Measurements from ENCODE around the gene SLC26A8.
"Not testable (repeated sequence)": the region's sequence is repeated elsewhere in the genome, so short reads cannot be mapped to it uniquely, and the experiment has no call there.

Gene SLC26A8

DNA sequence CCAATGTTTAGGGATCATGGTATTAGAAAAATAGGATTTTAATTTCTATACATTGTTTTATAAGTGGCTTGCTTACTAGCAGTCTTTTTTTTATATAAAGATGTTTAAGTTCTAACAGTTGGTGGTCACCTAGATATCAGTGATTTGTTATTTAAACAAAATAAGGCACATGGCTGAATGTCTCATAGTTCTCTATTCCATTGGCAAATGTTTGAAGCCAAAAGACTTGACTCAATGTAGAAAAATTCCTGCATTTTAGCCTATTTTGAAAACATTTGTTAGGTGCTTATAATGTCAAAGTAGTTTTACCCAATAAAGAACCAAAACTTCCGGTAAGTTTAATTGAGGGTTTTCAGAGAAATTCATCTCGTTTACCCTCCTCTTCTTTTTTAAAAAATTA lies 30.0 kb upstream of the SLC26A8 start:
- in situ Hi-C loops (cut with MboI; ENCODE audit: low pct_unique_long_range_greater_than_20kb, low sequenced_read_pairs): no loop called here
- no peak for DNase-seq

DNA sequence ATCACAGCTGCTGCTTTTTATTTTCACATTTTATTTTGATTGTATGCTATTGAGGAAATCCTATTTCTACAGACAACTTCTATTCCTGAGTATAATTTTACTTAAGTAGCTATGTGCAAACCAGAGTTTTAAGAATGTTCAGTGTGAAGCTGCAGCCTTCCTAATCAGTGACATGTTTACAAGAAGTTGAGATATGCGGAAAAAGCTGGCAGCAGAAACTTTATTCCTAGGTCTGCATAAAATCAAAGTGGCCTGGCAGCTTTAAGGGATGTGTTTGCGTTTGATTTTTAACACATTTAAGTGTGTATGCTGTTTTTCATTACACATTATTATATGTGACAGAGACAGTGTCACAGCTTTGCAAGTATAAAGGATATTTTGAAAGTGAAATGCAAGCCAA lies 29.4 kb upstream of the SLC26A8 start:
- DNase-seq: no peak
- in situ Hi-C loops (cut with MboI; ENCODE audit: low pct_unique_long_range_greater_than_20kb, low sequenced_read_pairs): no loop called here

DNA sequence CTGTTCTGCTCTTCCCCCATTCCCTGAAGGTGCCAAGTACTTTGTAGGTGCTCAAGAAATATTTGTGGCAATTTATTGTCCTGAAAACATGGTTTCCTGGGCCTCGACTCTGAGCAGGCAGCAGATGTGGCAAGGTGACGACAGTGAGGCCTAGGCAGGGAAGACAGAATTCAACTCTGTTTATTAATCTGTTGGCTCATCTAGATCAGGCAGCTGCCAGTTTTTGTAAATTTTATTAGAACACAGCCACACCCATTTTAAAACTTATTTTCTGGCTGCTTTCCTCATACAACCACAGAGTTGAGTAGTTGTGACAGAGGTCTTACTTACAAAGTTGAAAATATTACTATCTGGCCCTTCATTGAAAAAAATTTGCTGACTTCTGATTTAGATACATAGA lies 27.7 kb upstream of the SLC26A8 start:
- in situ Hi-C loops (cut with MboI; ENCODE audit: low pct_unique_long_range_greater_than_20kb, low sequenced_read_pairs): no loop called here
- DNase-seq: no peak

DNA sequence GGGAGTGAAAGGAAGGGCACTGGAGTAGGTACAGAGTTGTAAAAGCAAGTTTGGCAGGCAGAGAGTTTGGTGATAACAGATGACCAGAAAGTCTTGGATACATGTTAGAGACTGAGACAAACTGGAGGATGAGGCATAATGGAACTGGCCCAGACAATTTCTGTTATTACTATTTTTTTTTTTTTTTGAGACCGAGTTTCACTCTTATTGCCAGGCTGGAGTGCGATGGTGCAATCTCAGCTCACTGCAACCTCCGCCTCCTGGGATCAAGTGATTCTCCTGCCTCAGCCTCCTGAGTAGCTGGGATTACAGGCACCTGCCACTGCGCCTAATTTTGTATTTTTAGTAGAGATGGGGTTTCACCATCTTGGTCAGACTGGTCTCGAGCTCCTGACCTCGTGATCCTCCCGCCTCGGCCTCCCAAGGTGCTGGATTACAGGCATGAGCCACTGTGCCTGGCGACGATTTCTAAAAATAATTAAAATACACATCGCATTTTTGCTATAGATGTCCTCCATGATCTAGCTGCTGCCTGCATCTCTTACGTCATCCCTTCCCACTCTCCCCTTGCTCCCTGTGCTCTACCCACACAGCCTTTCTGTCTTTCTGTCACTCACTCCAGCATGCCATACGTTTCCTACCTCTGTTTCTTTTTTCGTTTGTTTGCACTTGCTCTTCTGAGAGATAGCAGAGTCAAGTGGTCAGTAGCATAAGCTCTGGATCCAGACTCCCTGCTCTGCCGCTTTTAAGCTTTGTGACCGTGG lies 26.7 kb upstream of the SLC26A8 start:
- DNase-seq: no peak
- in situ Hi-C loops (cut with MboI; ENCODE audit: low pct_unique_long_range_greater_than_20kb, low sequenced_read_pairs): no loop called here

DNA sequence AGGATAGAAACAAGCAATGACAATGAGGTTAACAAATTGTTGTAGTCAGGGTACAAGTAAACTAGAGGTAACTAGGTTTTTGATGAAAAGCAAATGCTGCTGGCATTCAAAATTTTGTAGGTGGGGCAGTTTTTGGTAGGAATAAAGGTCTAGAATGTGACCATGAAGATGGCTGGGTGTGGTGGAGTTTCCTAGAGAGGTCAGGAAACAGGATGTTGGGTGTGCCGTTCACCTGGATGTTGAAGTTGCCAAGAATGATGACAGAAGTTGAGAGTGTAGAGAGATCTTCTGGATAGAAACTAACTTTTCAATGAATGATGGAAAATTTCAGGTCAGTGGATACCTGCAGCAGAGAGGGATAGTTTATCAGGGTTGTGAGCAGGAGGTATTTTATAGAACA lies 25.9 kb upstream of the SLC26A8 start:
- in situ Hi-C loops (cut with MboI; ENCODE audit: low pct_unique_long_range_greater_than_20kb, low sequenced_read_pairs): no loop called here
- DNase-seq: no peak

DNA sequence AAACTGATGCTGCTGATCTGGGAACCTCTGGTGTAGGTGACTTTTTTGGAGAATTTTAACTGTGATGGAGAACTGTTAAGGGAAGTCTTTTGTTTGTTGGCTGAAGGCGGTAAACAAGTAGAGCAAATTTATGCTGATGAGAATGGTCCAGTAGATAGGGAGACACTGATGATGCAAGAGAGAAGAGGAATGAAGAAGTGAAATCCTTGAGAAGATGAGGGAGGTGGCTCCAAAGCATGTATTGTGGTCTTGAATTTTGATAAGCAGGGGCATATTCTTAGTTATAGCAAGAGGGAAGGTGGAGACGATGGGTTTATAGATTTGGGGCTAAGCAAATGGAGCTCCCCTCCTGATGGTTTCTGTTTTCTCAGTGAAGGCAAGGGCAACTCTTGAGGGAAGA lies 25.1 kb upstream of the SLC26A8 start:
- no peak for DNase-seq
- in situ Hi-C loops (cut with MboI; ENCODE audit: low pct_unique_long_range_greater_than_20kb, low sequenced_read_pairs): no loop called here

DNA sequence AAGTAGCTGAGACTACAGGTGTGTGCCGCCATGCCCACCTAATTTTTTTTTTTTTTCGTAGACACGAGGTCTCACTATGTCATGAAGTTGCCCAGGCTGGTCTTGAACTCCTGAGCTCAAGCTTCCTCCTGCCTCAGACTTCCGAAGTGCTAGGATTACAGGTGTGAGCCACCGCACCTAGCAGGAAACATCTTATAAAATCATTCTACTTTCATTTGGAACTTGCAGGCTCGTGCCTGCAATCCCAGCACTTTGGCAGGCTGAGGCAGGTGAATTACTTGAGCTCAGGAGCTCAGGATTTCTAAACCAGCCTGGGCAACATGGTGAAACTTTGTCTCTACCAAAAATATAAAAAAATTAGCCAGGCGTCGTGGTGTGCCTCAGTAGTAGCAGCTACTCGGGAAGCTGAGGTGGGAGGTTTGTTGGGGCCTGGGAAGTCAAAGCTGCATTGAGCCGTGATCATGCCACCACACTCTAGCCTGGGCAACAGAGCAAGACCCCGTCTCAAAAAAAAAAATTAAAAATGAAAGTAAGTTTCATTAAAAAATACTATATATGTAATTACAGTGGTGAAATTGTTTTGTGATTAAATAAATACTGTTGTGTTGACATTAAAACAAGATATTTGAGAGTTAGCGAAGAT lies 18.3 kb upstream of the SLC26A8 start:
- in situ Hi-C loops (cut with MboI; ENCODE audit: low pct_unique_long_range_greater_than_20kb, low sequenced_read_pairs): no loop called here
- DNase-seq: no peak

DNA sequence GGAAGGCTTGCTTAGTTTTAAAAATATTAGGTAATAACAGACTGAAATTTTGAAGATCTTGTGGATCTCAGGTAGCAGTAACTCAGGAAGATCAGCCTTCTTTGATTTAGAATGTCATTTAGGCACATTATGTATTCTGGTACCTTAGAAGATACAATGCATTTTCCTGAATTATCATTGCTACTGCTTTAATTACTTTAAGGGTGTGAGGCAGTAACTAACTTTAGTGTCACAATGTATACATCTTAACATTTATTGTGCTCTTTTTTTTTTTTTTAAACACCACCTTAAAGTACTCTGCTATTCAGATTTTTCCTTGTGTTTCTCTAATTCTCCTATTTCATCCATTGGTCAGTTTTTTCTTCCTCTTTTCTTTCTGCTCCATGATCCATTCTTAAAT lies 16.5 kb upstream of the SLC26A8 start:
- in situ Hi-C loops (cut with MboI; ENCODE audit: low pct_unique_long_range_greater_than_20kb, low sequenced_read_pairs): no loop called here
- DNase-seq: no peak

DNA sequence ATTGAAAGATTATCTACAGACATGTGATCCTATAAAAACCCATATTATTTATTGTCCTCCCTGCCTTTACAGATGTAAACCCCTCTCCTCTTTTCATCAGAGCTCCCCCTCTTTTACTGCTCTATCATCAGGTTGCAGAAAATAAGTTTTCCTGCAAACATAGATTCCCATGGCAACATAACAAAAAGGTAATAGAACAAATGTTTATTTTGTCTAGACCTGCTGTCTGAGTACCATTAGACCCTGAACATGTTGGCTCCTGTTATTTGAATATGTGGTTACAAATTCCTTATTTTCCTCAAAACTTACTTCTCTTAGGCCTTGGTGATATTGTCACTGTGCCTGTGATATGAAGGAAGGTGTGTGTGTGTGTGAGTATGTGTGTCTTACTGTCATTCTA lies 14.7 kb upstream of the SLC26A8 start:
- no peak for DNase-seq
- in situ Hi-C loops (cut with MboI; ENCODE audit: low pct_unique_long_range_greater_than_20kb, low sequenced_read_pairs): no loop called here

DNA sequence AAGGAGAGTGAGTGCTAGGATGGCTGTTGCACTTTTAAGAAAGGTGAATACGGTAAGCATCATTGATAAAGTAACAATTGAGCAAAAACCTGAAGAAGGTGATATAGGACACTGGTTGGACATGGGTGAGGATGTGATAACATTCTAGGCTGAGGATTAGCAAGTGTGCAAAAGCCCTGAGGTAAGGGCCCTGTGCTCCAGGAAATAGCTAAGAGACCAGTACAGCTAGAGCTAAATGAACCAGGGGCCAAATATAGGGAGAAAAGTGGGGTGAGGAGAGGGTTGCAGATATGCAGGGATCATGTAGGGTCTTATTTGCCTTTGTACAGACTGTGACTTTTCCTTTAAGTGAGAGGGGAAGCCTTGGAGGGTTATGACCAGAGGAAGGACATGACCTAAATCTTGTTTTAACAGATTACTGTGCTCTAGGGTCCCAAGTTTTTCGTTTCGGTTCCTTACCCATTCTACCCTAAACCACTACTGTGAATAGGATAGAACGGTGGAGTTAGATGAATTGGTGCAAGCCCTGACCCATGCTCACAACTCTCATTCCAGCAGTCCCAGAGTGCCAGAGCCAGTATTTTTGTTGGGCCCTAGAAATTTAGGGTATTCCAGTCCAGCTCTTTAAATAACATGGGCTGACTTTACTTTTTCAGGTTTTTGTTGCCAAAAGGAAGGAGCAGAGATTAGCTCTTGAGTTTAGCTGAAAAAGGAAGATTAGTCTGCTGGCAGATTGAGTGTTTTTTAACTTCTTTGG lies 13.9 kb upstream of the SLC26A8 start:
- in situ Hi-C loops (cut with MboI; ENCODE audit: low pct_unique_long_range_greater_than_20kb, low sequenced_read_pairs): no loop called here

DNA sequence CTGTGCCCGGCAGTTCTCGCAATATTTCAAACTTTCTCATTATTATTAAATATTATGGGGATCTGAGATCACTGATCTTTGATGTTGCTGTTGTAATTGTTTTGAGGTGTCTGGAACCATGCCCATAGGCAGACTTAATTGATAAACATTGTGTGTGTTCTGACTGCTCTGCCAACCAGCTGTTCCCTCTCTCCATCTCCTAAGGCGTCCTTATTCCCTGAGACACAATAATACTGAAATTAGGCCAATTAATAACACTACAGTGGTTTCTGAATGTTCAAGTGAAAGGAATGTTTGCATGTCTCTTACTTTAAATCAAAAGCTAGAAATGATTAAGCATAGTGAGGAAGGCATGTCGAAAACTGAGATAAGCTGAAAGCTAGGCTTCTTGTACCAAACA lies 10.8 kb upstream of the SLC26A8 start:
- DNase-seq: no peak
- in situ Hi-C loops (cut with MboI; ENCODE audit: low pct_unique_long_range_greater_than_20kb, low sequenced_read_pairs): no loop called here

More for the DNA sequence above, 13.9 kb upstream of the SLC26A8 start:
- DNase-seq: no peak

DNA sequence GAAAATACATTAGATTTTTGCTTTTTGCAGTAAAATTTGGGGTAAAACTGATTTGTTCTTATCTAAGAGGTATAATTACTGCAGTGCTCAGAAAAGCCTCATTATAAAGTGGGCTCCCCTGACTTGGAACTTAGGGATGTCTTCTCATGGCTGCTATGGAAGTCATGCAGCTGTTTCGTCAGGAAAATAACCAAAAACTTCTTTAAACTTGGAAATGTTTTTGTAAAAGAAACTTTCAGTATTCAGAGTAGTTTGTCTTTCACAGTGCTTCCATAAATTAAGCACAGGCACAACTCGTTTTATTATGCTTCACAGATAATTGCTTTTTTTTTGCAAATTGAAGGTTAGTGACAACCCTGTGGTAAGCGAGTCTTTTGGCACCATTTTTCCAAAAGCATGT lies 10.0 kb upstream of the SLC26A8 start:
- in situ Hi-C loops (cut with MboI; ENCODE audit: low pct_unique_long_range_greater_than_20kb, low sequenced_read_pairs): no loop called here
- no peak for DNase-seq

DNA sequence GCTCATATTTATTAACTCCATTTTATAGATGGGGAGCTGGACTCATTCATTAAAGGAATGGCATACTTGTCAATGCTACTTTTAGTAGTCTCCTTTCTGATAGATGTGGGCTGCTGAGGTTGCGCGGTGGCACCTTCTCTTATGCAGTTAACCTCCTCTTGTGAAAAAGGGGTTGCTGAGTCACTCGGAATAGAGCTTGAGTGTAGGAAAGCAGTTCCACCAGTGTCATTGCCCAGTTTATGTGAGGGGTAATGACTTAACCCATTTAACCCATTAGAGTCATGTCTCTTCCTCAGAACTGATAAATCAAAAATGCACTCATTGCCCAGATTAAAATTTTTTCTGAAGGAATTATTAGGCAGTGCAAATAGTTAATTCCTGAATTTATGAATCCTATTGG lies 9.5 kb upstream of the SLC26A8 start:
- no peak for DNase-seq
- in situ Hi-C loops (cut with MboI; ENCODE audit: low pct_unique_long_range_greater_than_20kb, low sequenced_read_pairs): no loop called here

DNA sequence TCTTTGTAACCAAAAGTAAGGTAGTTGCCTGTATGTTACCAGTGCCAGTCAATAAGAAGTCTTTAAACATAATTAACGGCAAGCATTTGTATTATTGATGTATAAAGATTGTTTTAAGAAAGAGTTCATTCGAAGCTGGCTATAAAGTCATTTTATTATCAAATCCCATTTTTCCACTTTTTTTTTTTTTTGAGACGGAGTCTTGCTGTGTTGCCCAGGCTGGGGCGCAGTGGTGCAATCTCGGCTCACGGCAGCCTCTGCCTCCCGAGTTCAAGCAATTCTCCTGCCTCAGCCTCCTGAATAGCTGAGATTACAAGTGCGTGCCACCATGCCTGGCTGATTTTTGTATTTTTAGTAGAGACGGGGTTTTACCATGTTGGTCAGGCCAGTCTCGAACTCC lies 8.7 kb upstream of the SLC26A8 start:
- in situ Hi-C loops (cut with MboI; ENCODE audit: low pct_unique_long_range_greater_than_20kb, low sequenced_read_pairs); DNase-seq: not testable (repeated sequence)

DNA sequence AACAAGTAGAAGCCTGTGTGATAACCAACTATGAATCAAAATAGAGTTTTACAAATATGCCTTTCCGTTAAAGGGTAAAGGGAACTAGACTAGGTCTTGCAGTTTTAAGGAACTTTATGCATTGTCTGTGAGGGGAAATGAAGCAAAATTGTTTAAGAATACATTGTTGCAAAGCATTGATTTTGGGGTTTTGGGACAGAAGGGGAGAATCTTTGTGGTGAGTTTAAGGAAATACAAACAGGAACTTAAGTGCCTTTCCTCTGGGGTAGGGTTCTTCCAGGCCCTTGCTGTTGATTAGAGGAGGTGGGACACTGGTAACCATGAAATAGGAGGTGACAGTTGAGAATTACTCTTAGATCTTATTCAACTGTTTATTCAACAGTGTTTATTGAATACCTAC lies 7.8 kb upstream of the SLC26A8 start:
- peak; percentile 86 for DNase-seq
- in situ Hi-C loops (cut with MboI; ENCODE audit: low pct_unique_long_range_greater_than_20kb, low sequenced_read_pairs): no loop called here

DNA sequence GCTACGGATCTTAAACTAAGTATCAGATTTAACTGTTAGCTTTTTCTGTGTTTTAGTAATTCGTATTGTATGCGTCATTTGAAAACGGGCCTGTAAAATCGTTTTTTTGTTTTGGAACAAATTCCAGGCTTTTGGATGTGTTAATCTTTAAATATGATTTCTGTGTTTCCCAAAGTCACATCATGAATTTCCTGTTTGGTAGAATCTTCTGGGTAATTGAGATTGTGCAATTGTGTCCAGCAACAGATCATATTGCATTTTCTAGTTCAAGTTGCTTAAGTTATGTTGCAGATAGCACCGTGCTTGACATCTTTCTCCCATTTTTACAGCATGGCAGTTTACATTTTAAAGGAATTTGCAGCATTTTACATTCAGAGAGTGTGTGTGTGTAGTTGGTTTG lies 5.0 kb upstream of the SLC26A8 start:
- in situ Hi-C loops (cut with MboI; ENCODE audit: low pct_unique_long_range_greater_than_20kb, low sequenced_read_pairs): no loop called here
- peak; percentile 60 for DNase-seq

DNA sequence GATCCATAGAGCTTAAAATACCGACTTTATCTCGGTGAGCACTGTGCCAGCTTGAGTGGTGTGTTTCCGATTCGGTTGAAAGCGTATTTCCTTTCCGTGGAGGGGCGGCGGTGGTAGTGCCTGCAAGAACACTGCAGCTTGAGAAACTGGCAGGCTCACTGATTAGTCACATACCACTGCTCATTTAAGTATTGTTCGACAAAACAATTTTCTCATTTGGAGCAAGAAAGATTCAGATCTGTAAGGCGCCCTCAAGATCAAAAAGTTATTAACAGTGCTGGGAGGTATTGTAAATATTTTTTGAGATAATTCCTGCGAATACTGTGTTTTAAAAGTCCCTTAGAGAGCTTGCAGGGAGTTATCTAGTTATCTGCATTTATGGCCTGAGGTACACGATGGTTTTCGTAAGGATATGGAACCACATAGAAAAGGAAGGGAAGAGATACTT lies 4.5 kb upstream of the SLC26A8 start:
- DNase-seq: peak; percentile 92
- in situ Hi-C loops (cut with MboI; ENCODE audit: low pct_unique_long_range_greater_than_20kb, low sequenced_read_pairs): no loop called here

DNA sequence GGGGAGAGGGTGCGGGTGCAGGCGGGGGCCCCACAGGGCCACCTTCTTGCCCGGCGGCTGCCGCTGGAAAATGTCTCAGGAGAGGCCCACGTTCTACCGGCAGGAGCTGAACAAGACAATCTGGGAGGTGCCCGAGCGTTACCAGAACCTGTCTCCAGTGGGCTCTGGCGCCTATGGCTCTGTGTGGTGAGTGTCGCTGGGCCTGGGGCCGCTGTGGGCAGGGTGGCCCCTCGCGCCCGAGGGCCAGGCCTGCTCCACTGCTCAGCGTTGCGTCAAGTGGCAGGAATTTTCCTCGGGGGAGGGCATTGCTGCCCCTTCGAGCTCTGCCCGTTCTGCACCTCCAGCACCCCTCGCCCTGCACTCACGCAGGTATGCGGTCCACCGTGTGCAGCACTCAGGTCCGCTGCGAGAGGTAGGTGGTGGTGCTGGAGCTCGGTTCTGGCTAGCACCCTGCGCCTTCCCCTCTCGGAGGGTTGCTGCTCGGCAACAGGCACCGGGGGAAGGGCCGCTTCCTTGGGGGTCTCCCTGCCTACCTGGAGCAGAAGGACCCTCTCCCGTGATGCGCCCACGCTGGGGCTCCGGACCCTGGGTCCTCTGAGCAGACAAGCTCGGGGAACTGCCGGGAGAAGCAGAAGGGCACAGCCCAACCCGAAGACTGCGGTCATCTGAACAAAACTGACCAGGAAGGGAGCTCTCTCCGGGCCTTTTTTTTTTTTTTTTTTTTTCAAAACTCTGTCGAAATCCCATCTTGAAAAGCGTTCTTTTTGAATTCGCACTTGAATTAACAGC lies 3.8 kb upstream of the SLC26A8 start:
- in situ Hi-C loops (cut with MboI; ENCODE audit: low pct_unique_long_range_greater_than_20kb, low sequenced_read_pairs): no loop called here
- DNase-seq: no peak

DNA sequence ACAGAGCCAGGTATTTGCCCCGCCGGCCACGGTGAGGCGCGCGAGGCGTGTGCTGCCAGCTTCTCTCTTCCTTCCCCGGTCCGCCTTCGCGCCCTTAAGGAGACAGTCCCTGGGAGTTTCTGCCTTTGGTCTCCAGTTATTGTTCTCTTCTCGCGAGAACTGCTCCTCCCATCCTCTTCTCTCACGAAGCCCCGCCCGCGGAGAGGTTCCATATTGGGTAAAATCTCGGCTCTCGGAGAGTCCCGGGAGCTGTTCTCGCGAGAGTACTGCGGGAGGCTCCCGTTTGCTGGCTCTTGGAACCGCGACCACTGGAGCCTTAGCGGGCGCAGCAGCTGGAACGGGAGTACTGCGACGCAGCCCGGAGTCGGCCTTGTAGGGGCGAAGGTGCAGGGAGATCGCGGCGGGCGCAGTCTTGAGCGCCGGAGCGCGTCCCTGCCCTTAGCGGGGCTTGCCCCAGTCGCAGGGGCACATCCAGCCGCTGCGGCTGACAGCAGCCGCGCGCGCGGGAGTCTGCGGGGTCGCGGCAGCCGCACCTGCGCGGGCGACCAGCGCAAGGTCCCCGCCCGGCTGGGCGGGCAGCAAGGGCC lies 3.2 kb upstream of the SLC26A8 start, which contains the start of gene MAPK14:
TSS of gene MAPK14 (plus strand) at position 308 of the 587 bp plus-strand sequence. CDS start 350 bp downstream, outside the sequence.
- DNase-seq: peak; percentile 100

More for the DNA sequence above, 3.2 kb upstream of the SLC26A8 start, which contains the start of gene MAPK14:
- in situ Hi-C loops (cut with MboI; ENCODE audit: low pct_unique_long_range_greater_than_20kb, low sequenced_read_pairs): no loop called here

Measured in KBM-7 (cell line).